Astrocyte of the hippocampus (primary cell): ENCODE measurements around the gene CTAGE8.
"Not testable (repeated sequence)": the region's sequence is repeated elsewhere in the genome, so short reads cannot be mapped to it uniquely, and the experiment has no call there.

Experiments used
- DNase-seq: peaks from one replicate; pipeline ENCODE4 v3.0.0; 2011; ENCODE audit warnings: low read depth, low spot score

The CTAGE8 gene

DNA sequence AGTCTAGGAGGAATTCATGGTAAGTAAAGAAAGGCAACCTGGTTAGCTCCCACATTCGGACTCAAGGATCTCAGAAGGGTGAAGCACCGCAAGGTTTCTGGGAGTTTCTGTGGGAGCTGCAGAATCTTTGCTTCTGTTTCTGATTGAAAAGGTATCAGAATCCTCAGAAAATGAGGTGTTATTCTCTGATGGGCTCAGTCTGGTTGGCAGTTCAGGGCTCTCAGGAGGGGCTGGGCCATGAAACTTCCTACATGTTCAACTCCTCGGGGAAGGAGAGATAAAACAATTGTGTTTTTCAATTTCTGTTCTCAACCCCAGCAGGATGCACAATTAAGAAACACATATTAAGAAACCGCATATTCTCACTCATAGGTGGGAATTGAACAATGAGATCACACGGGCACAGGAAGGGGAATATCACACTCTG, 13.6 kb downstream of the CTAGE8 start:
- no peak for DNase-seq

DNA sequence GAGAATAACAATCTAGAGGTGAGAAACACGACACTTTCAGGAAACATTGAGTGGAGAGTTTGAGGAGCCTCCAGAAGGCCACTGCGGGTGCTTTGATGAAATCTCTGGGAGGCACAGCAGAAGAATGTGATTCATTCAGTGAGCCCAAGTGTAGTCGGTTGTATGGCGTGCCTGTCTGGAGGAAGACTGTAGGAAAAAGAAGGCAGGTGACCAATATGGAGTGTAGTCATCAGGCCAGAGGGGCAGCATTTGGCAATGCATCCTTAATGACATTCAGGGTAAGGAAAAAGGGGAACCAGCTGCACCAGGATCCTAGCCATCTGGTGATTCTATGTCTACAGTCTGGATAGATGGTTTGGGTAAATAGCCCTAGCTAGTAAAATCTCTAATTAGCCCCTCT, 16.8 kb downstream of the CTAGE8 start:
- DNase-seq: not testable (repeated sequence)

DNA sequence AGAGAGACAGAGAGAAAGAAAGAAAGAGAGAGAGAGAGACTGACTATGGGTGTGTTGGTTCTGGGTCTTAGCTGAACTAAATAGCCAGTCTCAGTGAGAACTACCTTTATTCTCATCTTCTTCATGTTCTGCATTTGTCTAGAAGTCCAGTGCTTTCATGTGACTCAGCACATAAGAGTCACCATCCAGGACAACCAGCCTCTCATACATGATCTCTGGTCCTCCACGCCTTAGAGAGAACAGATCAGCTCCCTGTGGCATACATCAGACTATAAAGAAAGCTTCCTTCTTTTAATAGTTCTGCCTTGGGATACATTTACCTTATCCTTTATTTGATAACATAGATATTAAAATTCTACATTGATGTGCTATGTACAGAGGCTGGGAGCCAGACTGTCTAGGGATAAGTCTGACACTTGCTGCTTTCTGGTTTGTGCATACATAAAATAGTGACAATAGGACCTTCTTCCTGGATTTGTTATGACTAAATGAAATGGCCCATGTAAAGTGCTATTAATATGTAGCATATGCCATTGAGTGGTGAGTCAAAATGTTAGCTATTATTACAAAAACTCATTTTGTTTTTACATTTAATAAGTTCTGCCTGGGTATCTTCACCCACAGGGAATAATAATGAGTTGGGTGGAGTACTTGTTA, 21.3 kb downstream of the CTAGE8 start:
- not testable (repeated sequence) for DNase-seq

DNA sequence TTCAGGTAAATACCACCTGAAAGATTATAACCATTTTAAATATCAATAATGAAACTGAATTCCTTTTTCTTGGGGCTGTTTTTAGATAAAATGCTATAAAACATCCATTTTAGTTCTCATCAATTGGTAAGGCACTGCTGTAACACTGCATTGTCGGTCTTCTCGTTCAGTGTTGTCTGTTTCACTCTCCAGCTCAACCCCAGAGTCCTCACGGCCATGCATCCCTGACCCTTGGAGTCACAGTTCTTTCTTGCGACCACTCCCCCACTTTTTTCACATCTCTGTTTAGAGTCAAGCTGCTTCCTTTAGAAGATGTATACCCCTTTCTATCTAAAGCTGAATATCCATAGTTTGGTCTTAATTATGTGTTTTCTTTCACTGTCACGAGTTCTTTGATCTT, 22.1 kb downstream of the CTAGE8 start:
- not testable (repeated sequence) for DNase-seq

DNA sequence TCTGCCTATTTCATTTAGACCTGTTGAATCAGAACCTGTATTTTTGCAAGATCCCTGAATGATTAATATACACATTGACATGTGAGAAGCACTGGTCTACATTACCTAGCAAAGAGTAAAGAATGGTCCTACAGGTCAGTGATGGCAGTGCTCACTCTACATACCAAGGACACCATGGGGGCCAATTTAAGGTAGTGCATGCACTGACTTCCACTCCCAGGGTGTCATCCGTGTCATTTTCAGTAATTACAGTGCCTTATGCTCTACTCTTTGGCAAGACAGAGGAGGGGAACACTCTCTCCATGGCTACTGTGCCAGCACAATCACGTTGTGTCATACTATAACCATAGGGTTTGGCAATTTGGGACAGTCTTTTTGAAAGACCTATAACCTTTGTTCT, 23.7 kb downstream of the CTAGE8 start:
- not testable (repeated sequence) for DNase-seq

DNA sequence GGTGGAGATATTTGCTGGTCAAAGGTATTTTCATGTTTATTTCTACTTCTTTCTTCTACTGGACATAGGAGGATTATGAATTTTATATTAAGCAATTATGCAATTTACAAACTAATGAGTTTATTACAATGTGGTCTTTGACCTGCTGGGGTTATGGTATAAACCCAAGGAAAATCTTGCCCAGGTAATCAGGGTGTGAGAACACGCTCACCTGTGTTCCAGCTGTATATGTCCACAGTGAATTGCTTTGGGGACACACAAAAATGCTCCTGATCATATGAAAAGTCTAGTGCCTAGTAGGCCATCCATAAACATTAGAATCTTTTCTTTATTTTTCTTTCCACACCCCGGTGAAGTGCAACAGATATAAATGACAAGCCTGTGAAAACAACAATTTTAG, 29.7 kb downstream of the CTAGE8 start, which contains the start of gene OR2A42:
Gene OR2A42, minus strand, starts transcription at position 241 of the 400 bp plus-strand sequence. CDS start 6,762 bp downstream, outside the sequence.
- not testable (repeated sequence) for DNase-seq

DNA sequence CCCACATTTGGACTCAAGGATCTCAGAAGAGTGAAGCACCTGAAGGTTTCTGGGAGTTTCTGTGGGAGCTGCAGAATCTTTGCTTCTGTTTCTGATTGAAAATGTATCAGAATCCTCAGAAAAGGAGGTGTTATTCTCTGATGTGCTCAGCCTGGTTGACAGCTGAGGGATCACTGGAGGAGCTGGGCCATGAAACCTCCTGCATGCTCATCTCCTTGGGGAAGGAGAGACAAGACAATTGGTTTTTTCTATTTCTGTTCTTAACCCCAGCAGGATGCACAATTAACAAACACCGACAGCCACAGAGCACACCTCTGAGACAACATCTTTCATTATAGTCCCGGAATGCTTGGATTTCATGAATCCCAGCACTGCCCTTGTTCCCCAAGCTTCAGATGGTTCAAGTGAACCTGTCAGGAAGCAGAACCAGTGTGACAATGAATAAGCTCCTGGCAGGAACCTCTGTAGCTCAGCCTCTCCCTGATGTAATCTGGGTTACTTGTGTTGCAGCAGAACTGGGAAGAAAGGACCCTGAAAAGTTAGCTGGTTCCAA, 30.5 kb downstream of the CTAGE8 start:
- not testable (repeated sequence) for DNase-seq

DNA sequence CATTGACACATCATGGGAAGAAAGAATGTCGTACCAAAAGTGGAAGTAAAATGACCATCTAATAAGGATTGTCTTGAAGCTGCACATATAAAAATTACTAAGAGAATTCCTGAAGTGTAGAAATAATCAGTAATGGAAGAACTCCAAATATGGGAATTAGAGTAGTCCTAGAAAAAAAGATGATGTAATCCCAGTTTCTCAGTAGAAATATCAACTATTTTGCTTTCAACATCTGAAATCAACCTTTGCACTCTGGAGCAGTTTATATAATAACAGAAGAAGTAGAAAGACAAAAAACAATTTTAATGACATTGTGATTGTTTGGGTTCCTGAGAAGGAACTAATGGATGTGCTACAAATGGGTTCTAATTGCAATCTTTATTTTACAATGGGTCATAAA, 36.0 kb downstream of the CTAGE8 start:
- DNase-seq: not testable (repeated sequence)

DNA sequence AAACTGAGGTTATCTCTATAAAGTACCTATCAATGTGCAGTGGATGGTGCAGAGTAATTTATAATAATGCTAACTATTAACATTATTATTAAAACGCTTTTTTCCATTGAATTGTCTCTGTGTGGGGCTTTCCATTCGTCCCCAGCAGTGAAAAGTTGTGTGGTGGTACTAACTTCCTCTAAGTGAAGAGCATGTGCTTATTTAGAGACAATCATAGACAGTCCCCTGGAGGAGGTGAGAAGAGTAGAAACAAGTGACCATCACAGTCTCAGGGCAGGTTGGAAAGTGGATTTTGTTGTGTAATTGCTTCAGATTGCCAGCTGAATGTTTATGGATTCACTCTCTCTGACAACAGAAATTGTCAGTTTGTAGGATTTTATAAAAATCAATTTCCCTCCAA, 38.1 kb downstream of the CTAGE8 start:
- not testable (repeated sequence) for DNase-seq

DNA sequence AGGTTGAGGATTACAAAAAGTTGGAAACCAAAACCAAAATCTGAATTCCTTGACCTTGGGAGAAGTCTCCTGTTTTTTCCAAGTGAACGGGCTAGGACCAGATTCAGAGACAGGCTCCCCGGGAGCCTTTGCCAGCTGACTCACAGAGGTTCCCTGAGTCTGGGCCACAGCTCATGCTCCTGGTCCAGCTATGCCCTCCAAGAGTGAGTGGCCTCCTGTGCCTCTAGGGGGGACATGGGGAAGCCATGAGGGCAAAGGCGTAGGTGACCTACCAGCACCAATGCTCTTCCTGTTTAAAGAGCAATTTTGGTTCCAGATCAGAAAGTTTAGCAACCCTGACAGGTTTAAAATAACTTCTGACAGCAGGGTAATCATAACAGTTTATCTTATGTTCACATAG, 40.3 kb downstream of the CTAGE8 start:
- peak; percentile 0 for DNase-seq

DNA sequence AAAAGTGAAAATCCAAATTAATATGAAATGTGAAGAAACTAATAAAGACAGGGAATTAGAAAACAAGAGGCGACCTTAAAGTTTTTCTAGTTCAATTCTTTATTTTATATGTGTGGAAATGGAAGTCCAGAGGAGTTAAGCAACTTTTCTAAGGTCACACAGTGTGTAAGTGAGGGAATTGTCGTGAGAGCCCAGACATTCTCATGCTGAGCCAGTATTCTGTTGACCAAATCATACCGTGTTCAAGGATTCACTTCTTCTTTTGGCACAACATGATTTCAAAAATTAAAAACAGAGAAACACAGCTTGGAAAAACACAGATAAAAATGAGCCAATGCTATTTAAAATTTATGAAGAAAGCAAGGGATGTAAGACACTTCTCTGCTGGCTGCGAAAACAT, 42.2 kb downstream of the CTAGE8 start:
- DNase-seq: not testable (repeated sequence)

DNA sequence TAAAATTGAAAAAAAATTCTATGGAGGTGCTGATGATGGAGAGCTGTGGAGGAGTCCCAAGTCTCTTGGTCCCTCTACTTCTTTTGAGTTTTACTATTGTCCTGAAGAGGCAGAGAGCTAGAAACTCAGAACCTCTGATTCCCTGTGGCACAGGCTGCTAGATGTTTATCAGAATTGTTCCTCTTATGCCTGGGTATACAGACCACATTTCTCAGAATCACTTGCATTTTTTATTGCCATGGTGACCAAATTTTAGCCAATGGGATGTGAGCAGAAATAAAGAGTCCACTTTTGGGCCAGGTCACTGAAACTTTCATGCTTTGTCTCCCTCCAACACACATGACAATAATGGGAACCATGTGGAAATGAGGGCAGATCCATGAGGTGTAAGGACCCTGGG, 45.4 kb downstream of the CTAGE8 start:
- not testable (repeated sequence) for DNase-seq

DNA sequence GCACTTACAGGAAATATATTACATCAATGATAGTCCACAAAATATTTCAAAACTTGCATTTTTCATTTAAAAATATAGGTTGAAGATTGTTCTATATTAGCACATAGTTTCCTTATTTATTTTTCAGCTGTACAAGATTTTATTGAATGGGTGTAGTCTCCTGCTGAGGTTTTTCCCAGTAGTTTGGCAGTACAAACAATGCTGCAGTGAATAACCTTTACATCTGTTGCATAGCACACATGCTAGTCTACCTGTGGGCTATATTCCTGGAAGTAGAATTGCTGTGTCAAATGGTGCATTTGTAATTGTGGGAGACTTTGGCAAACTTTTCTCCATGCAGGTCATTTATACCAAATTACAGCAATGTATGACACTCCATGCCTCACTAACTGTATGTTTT, 48.6 kb downstream of the CTAGE8 start:
- not testable (repeated sequence) for DNase-seq

DNA sequence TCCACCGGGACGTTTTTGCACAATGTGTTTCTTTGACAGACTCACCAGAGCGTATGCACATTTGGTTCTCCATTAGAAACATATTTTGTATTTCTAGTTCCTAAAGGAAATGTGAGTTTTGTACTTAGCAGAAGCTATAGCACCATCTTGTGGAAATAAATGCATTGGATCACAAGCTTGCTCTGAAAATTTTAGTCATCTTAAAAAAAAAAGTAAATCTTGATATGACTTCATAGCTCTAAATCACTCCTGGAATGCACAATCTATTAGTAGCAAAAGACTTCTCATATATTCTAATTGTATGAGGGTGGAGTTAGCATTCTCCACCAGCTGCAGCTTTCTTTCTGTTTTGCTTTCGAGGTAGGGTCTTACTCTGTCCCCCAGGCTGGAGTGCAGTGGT, 49.9 kb downstream of the CTAGE8 start:
- not testable (repeated sequence) for DNase-seq

DNA sequence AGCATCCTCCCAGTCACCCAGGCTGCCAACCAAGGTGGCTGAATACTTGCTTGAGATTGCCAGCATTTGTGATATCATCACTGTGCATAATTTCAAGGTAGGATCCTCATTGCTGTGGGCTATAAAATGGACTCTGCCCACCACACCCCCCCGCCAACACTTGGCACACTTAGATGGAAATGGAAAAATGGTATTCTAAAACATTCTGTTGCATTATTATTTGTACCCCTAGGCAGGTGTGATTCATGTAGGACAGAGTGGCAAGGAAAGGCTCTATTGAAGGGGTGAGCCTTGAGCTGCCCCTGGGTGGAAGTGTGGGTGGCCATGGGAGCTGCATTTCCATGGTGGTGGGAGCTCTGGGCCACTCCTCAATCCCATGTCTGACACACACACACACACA, 50.5 kb downstream of the CTAGE8 start:
- not testable (repeated sequence) for DNase-seq

DNA sequence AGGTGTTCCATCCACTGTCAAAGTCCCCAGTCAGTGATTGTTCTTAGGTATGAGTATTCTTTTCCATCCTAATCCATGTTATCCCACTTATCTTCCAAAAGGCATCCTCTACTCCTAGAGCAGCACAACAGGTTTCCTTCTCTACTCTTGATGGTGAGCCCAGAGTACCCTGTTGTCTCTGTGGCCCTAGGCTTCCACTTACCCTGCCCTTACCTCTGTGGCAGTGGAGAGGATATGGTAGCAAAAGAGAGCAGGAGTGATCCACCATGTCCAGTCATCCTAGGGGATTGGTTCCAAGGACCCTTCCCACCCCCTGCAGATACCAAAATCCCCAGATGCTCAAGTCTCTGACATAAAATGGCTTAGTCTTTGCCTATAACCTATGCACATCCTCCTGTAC, 51.9 kb downstream of the CTAGE8 start:
- not testable (repeated sequence) for DNase-seq
